CD4-positive, alpha-beta T cell treated with Interleukin-2 at 100 ng/mL for 4 hours (primary cell): ENCODE data around the gene GNLY.
"Not testable (repeated sequence)": the region's sequence is repeated elsewhere in the genome, so short reads cannot be mapped to it uniquely, and the experiment has no call there.

Experiments
- DNase-seq: peaks from one replicate; pipeline ENCODE4 v3.0.0-alpha.2; 2020; ENCODE audit warnings: low spot score

GNLY gene

GRCh38 chr2:85694052-85695025 is at the start of gene GNLY:
GNLY (plus strand) TSS chr2:85694358; CDS start chr2:85694419, 61 bp downstream.
- peak; percentile 38 for DNase-seq

- no peak for DNase-seq
These were observed 49.2 kb upstream of the GNLY start for GRCh38 chr2:85644909-85645308.

GRCh38 chr2:85646166-85646565 is 48.0 kb upstream of the GNLY start:
- no peak for DNase-seq

- DNase-seq, result no peak
These were observed 46.2 kb upstream of the GNLY start for GRCh38 chr2:85647823-85648526.

- peak; percentile 19 for DNase-seq
These were observed 45.5 kb upstream of the GNLY start for GRCh38 chr2:85648619-85649018.

GRCh38 chr2:85649201-85650190 is 44.7 kb upstream of the GNLY start:
- DNase-seq, result no peak

GRCh38 chr2:85650456-85650855 is 43.7 kb upstream of the GNLY start:
- no peak for DNase-seq

GRCh38 chr2:85651097-85651496 is 43.1 kb upstream of the GNLY start:
- no peak for DNase-seq

- DNase-seq, result no peak
These were observed 42.1 kb upstream of the GNLY start for GRCh38 chr2:85652056-85652455.

- DNase-seq, result no peak
These were observed 40.2 kb upstream of the GNLY start for GRCh38 chr2:85653996-85654395.

GRCh38 chr2:85655961-85656417 is 38.2 kb upstream of the GNLY start:
- DNase-seq, result no peak

GRCh38 chr2:85656468-85656867 is 37.7 kb upstream of the GNLY start:
- DNase-seq, result no peak

GRCh38 chr2:85657399-85657798 is 36.8 kb upstream of the GNLY start:
- DNase-seq, result not testable (repeated sequence)

GRCh38 chr2:85659324-85659981 is 34.7 kb upstream of the GNLY start:
- DNase-seq, result no peak

GRCh38 chr2:85660301-85660700 is 33.9 kb upstream of the GNLY start:
- not testable (repeated sequence) for DNase-seq

GRCh38 chr2:85660725-85661124 is 33.4 kb upstream of the GNLY start:
- DNase-seq, result no peak

GRCh38 chr2:85661139-85661858 is 32.9 kb upstream of the GNLY start:
- DNase-seq, result no peak

- DNase-seq, result no peak
These were observed 31.1 kb upstream of the GNLY start for GRCh38 chr2:85662899-85663593.

- DNase-seq, result no peak
These were observed 30.3 kb upstream of the GNLY start for GRCh38 chr2:85663594-85664565.
